Activated CD4-positive, alpha-beta memory T cell treated with anti-CD3 and anti-CD28 coated beads for 36 hours (primary cell): ENCODE measurements around the gene CEP83. TPM values are rescaled to one million over a fixed set of nuclear protein-coding genes. Genes with fewer than 3 reads are reported as not detected.
"Not testable (repeated sequence)": the region's sequence is repeated elsewhere in the genome, so short reads cannot be mapped to it uniquely, and the experiment has no call there.

Experiments
- CTCF ChIA-PET: fragments of 350-600 bp; sonication (Branson Sonifier 250); formaldehyde crosslinking; loops from one replicate; lab custom pipeline; 2021; ENCODE audit warnings: antibody characterized with exemption, inconsistent platforms; lab: Charles Lee
- POLR2A ChIA-PET: fragments of 350-600 bp; sonication (Branson Sonifier 250); formaldehyde crosslinking; loops from one replicate; lab custom pipeline; 2021; ENCODE audit warnings: antibody characterized with exemption; lab: Charles Lee
- DNase-seq: peaks from one replicate; pipeline ENCODE4 v3.0.0-alpha.2; 2020
- H3K27ac Mint-ChIP-seq: one replicate; pipeline ENCODE4 v1.8.0; 2021; ENCODE audit warnings: mixed read lengths
- H3K27me3 Mint-ChIP-seq: one replicate; pipeline ENCODE4 v1.8.0; 2021; ENCODE audit warnings: mixed read lengths
- H3K36me3 Mint-ChIP-seq: one replicate; pipeline ENCODE4 v1.8.0; 2021; ENCODE audit warnings: mixed read lengths
- H3K4me1 Mint-ChIP-seq: one replicate; pipeline ENCODE4 v1.8.0; 2021; ENCODE audit warnings: low read depth, mixed read lengths
- H3K4me3 Mint-ChIP-seq: one replicate; pipeline ENCODE4 v1.8.0; 2021; ENCODE audit warnings: mild to moderate bottlenecking, mixed read lengths
- H3K9me3 Mint-ChIP-seq: one replicate; pipeline ENCODE4 v1.8.0; 2021; ENCODE audit warnings: mixed read lengths
- intact Hi-C: fragments of 100-400 bp; cut with micrococcal nuclease; formaldehyde crosslinking; loops from one replicate; pipeline ENCODE4 v1.15.1; 2023
- total RNA-seq, 2 experiments: library from RNA; stranded (reverse); gene quantifications; one replicate each; pipeline ENCODE4 v1.2.3, GENCODE V29; 2021

Gene CEP83
- total RNA-seq, 2 experiments from 2014 or later: 23.4 TPM

GRCh38 chr12:94326234-94326633 is 133.4 kb downstream of the CEP83 start:
- POLR2A ChIA-PET: interaction anchor here (0.6 to 2.1 kb wide), 4 partner anchors 53 to 159 kb away, joined by 3 to 8 read pairs (median 4); no protein-coding TSS in a partner anchor
- Mint-ChIP-seq H3K27ac (no peak overlapping the region), H3K4me1 (peaks cover 24% of the 10 kb centered on the region), H3K36me3 (peaks cover 70% of the 10 kb centered on the region), H3K4me3 (no peak overlapping the region), H3K27me3 (no peaks in the 10 kb centered on the region), H3K9me3 (peaks cover 6% of the 10 kb centered on the region)
- intact Hi-C loops: loop anchor here (1.0 to 5.0 kb wide), 8 partner anchors 17 to 316 kb away; partner anchors contain the start of gene PLXNC1
- peak; percentile 14 for DNase-seq
- CTCF ChIA-PET: interaction anchor here (0.6 to 1.1 kb wide), 2 partner anchors 21 to 917 kb away, joined by 3 to 4 read pairs; no protein-coding TSS in a partner anchor

DNA sequence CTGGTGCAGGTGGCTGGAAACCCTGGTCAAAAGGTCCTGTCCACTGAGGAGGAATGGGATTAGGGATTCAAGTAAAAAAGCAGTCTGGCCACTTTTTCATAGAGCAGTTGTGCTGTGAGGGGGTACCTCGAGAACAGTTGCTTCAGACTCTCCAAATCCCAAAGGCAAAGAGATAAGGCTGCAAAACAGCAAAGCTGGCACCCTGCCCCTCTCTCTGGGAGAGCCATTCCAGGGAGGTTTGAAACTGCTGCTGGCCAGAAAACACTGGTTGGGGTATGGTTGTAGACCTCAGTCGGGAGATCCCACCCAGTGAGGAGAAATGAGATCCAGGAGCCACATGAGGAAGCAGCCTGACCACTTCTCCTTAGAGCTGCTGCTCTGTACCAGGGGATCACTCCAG is 137.3 kb downstream of the CEP83 start:
- POLR2A ChIA-PET: no interaction called here
- Mint-ChIP-seq H3K4me3 (no peak overlapping the region), H3K9me3 (peaks cover 44% of the 10 kb centered on the region), H3K36me3 (peaks cover 85% of the 10 kb centered on the region), H3K27ac (no peak overlapping the region), H3K4me1 (peaks cover 18% of the 10 kb centered on the region), H3K27me3 (no peaks in the 10 kb centered on the region)
- intact Hi-C loops: no loop called here
- DNase-seq: no peak
- CTCF ChIA-PET: no interaction called here

DNA sequence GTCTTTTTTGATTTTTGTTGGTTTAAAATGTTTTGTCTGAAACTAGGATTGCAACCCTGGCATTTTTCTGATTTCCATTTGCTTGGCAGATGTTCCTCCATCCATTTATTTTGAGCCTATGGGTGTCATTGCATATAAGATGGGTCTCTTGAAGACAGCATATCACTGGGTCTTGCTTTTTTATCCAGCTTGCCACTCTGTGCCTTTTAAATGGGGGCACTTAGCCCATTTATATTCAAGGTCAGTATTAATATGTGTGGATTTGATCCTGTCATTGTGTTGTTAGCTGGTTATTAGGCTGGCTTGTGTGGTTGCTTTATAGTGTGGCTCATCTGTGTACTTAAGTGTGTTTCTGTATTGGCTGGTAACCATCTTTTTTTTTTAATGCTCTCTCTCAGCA is 139.6 kb downstream of the CEP83 start:
- peaks cover 54% of the 10 kb centered on the region for H3K9me3 Mint-ChIP-seq
- H3K4me3 Mint-ChIP-seq: no peak overlapping the region
- POLR2A ChIA-PET: no interaction called here
- intact Hi-C loops: no loop called here
- H3K27ac Mint-ChIP-seq: no peak overlapping the region
- peaks cover 3% of the 10 kb centered on the region for H3K4me1 Mint-ChIP-seq
- H3K27me3 Mint-ChIP-seq: no peaks in the 10 kb centered on the region
- DNase-seq: no peak
- H3K36me3 Mint-ChIP-seq: peaks cover 74% of the 10 kb centered on the region
- CTCF ChIA-PET: no interaction called here

GRCh38 chr12:94318181-94318580 is 141.5 kb downstream of the CEP83 start:
- ChIA-PET CTCF (no interaction called here), POLR2A (no interaction called here)
- Mint-ChIP-seq H3K4me3 (no peak overlapping the region), H3K36me3 (peaks cover 60% of the 10 kb centered on the region), H3K4me1 (peaks cover 3% of the 10 kb centered on the region), H3K27ac (no peak overlapping the region), H3K27me3 (no peaks in the 10 kb centered on the region), H3K9me3 (peaks cover 54% of the 10 kb centered on the region)
- DNase-seq: no peak
- intact Hi-C loops: no loop called here

DNA sequence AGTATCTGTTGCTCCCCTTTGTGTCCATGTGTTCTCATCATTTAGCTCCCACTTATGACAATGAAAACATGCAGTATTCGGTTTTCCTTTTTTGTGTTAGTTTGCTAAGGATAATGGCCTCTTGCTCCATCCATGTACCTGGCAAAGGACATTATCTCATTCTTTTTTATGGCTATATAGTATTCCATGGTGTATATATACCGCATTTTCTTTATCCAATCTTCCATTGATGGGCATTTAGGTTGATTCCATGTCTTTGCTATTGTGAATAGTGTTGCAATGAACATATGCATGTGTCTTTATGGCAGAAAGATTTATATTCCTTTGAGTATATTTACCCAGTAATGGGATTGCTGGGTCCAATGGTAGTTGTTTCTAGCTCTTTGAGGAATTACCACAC is 143.1 kb downstream of the CEP83 start:
- CTCF ChIA-PET: interaction anchor here (1.0 kb wide), 1 partner anchor 214 kb away, joined by 3 read pairs; no protein-coding TSS in a partner anchor
- intact Hi-C loops, H3K27me3 Mint-ChIP-seq, POLR2A ChIA-PET, DNase-seq, H3K4me3 Mint-ChIP-seq, H3K27ac Mint-ChIP-seq, H3K4me1 Mint-ChIP-seq: not testable (repeated sequence)
- Mint-ChIP-seq H3K36me3 (peaks cover 53% of the 10 kb centered on the region), H3K9me3 (peaks cover 51% of the 10 kb centered on the region)

DNA sequence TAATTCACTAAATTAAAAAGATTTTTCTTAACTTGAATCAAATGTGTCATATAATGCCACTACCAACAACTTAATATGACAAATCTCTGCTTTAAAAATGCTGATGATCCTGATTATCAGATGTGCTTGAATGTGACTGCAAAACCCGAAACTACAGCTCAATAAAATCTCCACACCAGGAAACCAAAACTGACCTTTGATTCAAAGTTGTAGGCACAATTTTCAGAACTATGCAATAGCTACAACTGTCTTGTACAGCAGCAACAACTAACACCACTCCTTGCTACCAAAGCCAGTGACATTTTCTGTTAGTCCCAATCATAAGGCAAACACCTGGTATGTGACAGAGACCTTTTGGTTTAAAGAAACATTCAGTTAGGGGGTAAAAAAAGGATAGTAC is 147.3 kb downstream of the CEP83 start:
- CTCF ChIA-PET: interaction anchor here (1.1 kb wide), 1 partner anchor 13 kb away, joined by 3 read pairs; no protein-coding TSS in a partner anchor
- H3K4me3 Mint-ChIP-seq: no peak overlapping the region
- H3K27me3 Mint-ChIP-seq: no peaks in the 10 kb centered on the region
- no peak for DNase-seq
- POLR2A ChIA-PET: no interaction called here
- intact Hi-C loops: no loop called here
- no peak overlapping the region for H3K27ac Mint-ChIP-seq
- peaks cover 10% of the 10 kb centered on the region for H3K9me3 Mint-ChIP-seq
- peaks cover 13% of the 10 kb centered on the region for H3K4me1 Mint-ChIP-seq
- H3K36me3 Mint-ChIP-seq: peaks cover 45% of the 10 kb centered on the region

GRCh38 chr12:94309373-94309772 is 150.3 kb downstream of the CEP83 start:
- Mint-ChIP-seq H3K27me3 (no peaks in the 10 kb centered on the region), H3K4me1 (peaks cover 35% of the 10 kb centered on the region), H3K9me3 (no peaks in the 10 kb centered on the region), H3K4me3 (no peak overlapping the region), H3K27ac (no peak overlapping the region), H3K36me3 (peaks cover 66% of the 10 kb centered on the region)
- intact Hi-C loops: loop anchor here (1.0 to 10.0 kb wide), 4 partner anchors 17 to 335 kb away; no protein-coding TSS in a partner anchor
- DNase-seq: no peak
- POLR2A ChIA-PET: no interaction called here
- CTCF ChIA-PET: no interaction called here

GRCh38 chr12:94308612-94309011 is 151.1 kb downstream of the CEP83 start:
- intact Hi-C loops: loop anchor here (1.0 to 10.0 kb wide), 4 partner anchors 18 to 336 kb away; no protein-coding TSS in a partner anchor
- POLR2A ChIA-PET: no interaction called here
- Mint-ChIP-seq H3K9me3 (no peaks in the 10 kb centered on the region), H3K4me3 (no peak overlapping the region), H3K4me1 (peaks cover 36% of the 10 kb centered on the region), H3K27me3 (no peaks in the 10 kb centered on the region), H3K27ac (no peak overlapping the region), H3K36me3 (peaks cover 69% of the 10 kb centered on the region)
- CTCF ChIA-PET: interaction anchor here (1.0 to 1.6 kb wide), 2 partner anchors 163 to 174 kb away, joined by 3 to 4 read pairs; no protein-coding TSS in a partner anchor
- no peak for DNase-seq

DNA sequence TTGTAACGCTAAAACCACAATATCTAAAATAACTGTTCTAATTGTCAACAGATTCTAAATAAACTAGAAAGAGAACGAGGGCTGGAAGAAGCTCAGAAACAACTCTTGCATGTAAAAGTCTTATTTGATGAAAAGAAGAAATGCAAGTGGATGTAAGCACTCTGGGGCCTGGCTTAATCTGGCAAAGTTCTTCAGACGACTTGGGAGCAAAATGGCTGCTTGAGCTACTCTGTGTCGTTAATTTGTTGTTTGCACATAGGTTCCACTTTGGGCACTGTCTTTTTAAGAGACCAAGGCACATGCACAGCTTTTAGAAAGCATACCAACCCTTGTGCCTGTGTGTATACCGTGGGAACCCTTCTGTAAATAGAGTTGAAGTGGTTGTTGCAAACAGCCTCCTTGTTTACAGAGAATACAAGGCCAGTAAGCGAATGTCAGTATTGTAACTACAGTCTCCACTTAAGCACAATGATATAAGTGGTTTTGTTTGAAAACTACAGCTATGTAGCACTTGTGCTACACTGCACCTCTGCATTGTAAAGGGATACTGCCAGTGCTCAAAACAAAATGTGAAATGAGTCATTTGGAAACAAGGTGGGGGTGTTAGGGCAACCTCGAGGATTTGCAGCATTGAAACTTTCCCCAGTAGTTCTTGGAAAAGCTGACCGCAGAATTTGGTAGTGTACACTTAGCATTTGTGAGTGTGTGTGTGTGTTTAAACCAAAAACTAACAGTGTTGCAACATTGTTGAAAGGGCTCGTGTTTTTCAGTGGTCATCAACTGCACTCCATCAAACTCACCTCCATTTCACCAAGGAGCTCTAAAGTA is 154.3 kb downstream of the CEP83 start:
- intact Hi-C loops: loop anchor here (1.0 to 10.0 kb wide), 10 partner anchors 21 to 339 kb away; partner anchors contain the start of gene PLXNC1
- ChIA-PET POLR2A (interaction anchor here (0.9 to 2.1 kb wide), 5 partner anchors 22 to 154 kb away, joined by 3 to 10 read pairs (median 5); partner anchors contain the start of gene CEP83), CTCF (interaction anchor here (0.9 to 1.5 kb wide), 8 partner anchors 10 to 171 kb away, joined by 3 to 5 read pairs (median 3); partner anchors contain the start of gene CEP83)
- H3K9me3 Mint-ChIP-seq: no peaks in the 10 kb centered on the region
- peak; percentile 70 for DNase-seq
- no peak overlapping the region for H3K4me3 Mint-ChIP-seq
- peak overlapping the region; percentile 61 for H3K27ac Mint-ChIP-seq
- H3K36me3 Mint-ChIP-seq: peaks cover 73% of the 10 kb centered on the region
- H3K4me1 Mint-ChIP-seq: peaks cover 39% of the 10 kb centered on the region
- H3K27me3 Mint-ChIP-seq: no peaks in the 10 kb centered on the region

- Mint-ChIP-seq H3K27ac (no peak overlapping the region), H3K27me3 (no peaks in the 10 kb centered on the region), H3K36me3 (peaks cover 78% of the 10 kb centered on the region), H3K4me3 (no peak overlapping the region), H3K4me1 (peaks cover 38% of the 10 kb centered on the region), H3K9me3 (no peaks in the 10 kb centered on the region)
- no peak for DNase-seq
- intact Hi-C loops: loop anchor here (1.0 to 10.0 kb wide), 10 partner anchors 22 to 340 kb away; partner anchors contain the start of gene PLXNC1
- POLR2A ChIA-PET: interaction anchor here (1.2 to 2.1 kb wide), 3 partner anchors 22 to 96 kb away, joined by 4 to 10 read pairs (median 6); no protein-coding TSS in a partner anchor
- CTCF ChIA-PET: interaction anchor here (1.0 to 1.5 kb wide), 5 partner anchors 11 to 155 kb away, joined by 3 to 5 read pairs (median 3); partner anchors contain the start of gene CEP83
Measured at GRCh38 chr12:94304566-94305061, 155.1 kb downstream of the CEP83 start.

- ChIA-PET POLR2A (interaction anchor here (2.0 to 2.1 kb wide), 2 partner anchors 34 to 96 kb away, joined by 6 to 10 read pairs; no protein-coding TSS in a partner anchor), CTCF (no interaction called here)
- Mint-ChIP-seq H3K27ac (no peak overlapping the region), H3K27me3 (no peaks in the 10 kb centered on the region), H3K9me3 (no peaks in the 10 kb centered on the region), H3K4me1 (peaks cover 33% of the 10 kb centered on the region), H3K4me3 (no peak overlapping the region), H3K36me3 (peaks cover 74% of the 10 kb centered on the region)
- intact Hi-C loops: loop anchor here (2.0 to 10.0 kb wide), 5 partner anchors 21 to 341 kb away; partner anchors contain the start of gene PLXNC1
- DNase-seq: no peak
Measured at GRCh38 chr12:94304012-94304411, 155.7 kb downstream of the CEP83 start.
